ENCODE data around the gene PLA2G6. TPM values are rescaled to one million over a fixed set of nuclear protein-coding genes. Genes with fewer than 3 reads are reported as not detected.

PLA2G6 gene
- total RNA-seq, 4 donors from 2014 or later, result 29.2 to 129 (median 44.1) TPM

- TF ChIP-seq CTCF (IDR thresholded peaks at IDR 0.05; ENCODE audit: low read depth), result no peak
Observed at GRCh38 chr22:38074181-38075104, 107.2 kb downstream of the PLA2G6 start.

- no peak for TF ChIP-seq CTCF (IDR thresholded peaks at IDR 0.05; ENCODE audit: low read depth)
Observed at GRCh38 chr22:38073150-38074130, 108.2 kb downstream of the PLA2G6 start.

GRCh38 chr22:38072322-38073149 lies 109.1 kb downstream of the PLA2G6 start:
- TF ChIP-seq CTCF (IDR thresholded peaks at IDR 0.05; ENCODE audit: low read depth), result no peak

- TF ChIP-seq CTCF (IDR thresholded peaks at IDR 0.05; ENCODE audit: low read depth), result no peak
Observed at GRCh38 chr22:38071421-38072321, 110.0 kb downstream of the PLA2G6 start.

- TF ChIP-seq CTCF (IDR thresholded peaks at IDR 0.05; ENCODE audit: low read depth), result no peak
Observed at GRCh38 chr22:38070250-38070921, 111.2 kb downstream of the PLA2G6 start.

Measured in subcutaneous adipose tissue (tissue), 4 donors.